ENCODE results near the gene DLEC1. TPM values are rescaled to one million over a fixed set of nuclear protein-coding genes. Genes with fewer than 3 reads are reported as not detected.
"Not testable (repeated sequence)": the region's sequence is repeated elsewhere in the genome, so short reads cannot be mapped to it uniquely, and the experiment has no call there.

Gene DLEC1
- total and polyA plus RNA-seq, 5 experiments from 2014 or later: 0.31 to 5.2 (median 0.37) TPM

DNA sequence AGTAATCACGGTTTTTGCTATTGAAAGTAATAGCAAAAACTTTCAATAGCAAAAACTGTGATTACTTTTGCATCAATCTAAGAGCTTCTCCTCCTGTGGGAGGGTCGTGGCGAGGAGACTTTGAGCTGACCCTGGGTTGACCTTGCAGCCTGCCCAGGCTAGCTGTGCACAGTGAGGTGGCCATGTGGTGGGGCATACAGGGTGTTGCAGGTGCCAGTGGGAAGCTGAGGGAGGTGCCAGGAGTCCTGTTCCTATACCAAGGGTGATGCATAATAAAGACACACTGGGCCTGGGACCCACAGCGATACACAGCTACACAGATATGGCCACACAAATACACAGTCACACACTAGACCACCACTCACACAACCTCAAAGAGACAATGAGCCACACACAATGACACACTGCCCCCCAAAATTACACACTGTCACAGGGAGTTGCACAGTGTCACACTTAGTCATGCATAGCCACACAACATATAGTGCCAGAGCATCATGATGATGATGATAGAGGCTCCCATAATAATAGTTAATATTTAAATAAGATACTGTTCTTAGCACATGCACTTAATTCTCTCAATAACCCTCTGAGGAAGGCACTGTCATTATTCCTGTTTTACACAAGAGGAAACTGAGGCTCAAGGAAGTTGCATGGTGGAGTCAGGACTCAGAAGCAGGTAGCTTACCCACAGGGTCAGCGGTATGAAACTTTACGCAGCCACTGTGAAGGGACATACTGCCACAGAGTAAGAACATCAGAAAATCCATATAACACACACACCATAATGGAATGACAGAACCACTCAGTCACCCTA, 15.9 kb upstream of the DLEC1 start:
- Mint-ChIP-seq H3K27ac (peak overlapping the region; percentile 22 to 98 (median 94)), H3K36me3 (peaks cover 0 to 11% (median 9%) of the 10 kb centered on the region in 3 donors), H3K27me3 (no peaks in the 10 kb centered on the region), H3K9me3 (no peaks in the 10 kb centered on the region), H3K4me1 (peaks cover 28 to 46% (median 42%) of the 10 kb centered on the region in 4 donors), H3K4me3 (peak overlapping the region; percentile 82 to 96 (median 93))
- no peak for ATAC-seq
- DNase-seq: peak in 1 of 10 donors; percentile 44
- POLR2A ChIA-PET: interaction anchor here (1.4 to 2.3 kb wide), 3 partner anchors 14 to 21 kb away, joined by 3 to 9 read pairs (median 5); no protein-coding TSS in a partner anchor

DNA sequence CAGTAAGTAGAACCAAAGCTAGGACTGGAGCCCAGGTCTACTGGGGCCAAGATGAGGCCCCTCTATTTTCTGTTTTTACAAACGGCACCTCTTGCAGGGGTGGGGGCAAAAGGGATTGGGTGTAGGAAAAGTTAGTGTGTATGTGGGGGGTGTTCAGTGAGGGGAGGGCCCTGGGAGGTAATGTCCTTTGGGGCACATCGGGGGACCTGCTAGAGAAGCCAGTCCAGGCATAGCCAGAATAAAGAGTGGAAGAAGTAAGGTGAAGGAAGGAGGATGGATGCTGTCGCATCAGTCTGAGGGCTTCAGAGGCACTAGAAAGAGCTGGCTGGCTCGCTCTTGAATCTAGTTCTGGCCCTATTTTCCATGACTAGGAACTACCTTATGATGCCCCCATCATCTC, 12.2 kb upstream of the DLEC1 start:
- Mint-ChIP-seq H3K27ac (peak overlapping the region in 4 of 10 donors; percentile 19 to 52 (median 32)), H3K36me3 (no peaks in the 10 kb centered on the region), H3K27me3 (peaks cover 0 to 10% (median 7%) of the 10 kb centered on the region in 5 donors), H3K4me1 (peaks cover 26 to 59% (median 53%) of the 10 kb centered on the region in 4 donors), H3K4me3 (peak overlapping the region in 3 of 10 donors; percentile 18 to 56 (median 30)), H3K9me3 (no peaks in the 10 kb centered on the region)
- DNase-seq: peak in 1 of 10 donors; percentile 38
- ATAC-seq: no peak
- POLR2A ChIA-PET: interaction anchor here (0.5 to 0.7 kb wide), 2 partner anchors 9 to 139 kb away, joined by 3 read pairs; no protein-coding TSS in a partner anchor

DNA sequence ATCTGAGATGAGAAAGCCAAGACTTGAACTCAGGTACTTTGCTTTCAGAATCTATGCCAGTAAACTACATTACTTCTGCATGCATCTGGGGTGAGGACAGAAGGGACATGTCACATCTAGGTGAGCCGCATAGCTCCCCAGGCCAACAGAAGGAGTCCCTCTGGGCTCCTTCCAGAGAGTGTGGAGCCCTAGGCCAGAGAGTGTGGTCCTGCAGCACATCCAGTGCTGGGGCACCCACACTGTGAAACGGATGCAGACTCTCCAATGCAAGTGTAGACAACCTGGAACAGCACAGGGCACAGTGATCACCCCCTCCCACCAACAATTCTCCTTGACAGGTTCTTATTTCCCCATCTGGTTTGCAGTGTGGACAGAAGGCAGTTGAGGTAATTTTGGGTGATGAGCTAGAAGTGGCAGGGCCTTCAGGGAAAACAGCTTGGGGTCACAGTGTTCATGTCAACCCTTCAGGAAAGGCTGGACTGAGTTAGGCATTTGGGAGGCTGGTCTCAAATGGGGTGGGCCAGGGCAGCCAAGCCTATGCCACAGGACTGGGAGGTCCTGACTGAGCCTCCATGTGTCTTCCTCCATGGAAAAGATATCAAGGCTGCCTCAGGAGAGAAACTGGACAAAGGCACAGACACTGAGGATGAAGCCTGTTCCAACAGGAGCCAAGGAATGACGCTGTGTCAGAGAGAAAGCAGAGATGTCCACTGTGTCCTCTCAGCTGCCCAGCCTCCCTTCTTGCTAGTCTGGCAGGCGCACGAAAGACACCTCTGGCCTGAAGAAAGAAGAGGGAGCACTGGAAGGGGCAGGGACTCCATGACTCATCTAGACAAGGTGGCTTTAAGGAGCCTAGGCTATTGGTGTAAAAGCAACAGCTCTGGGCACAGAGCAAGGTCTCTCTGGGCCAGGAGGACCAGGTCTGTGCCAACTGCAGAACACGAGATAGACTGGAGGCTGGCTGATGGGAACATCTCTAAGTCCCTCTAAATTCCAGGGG, 11.2 kb upstream of the DLEC1 start:
- DNase-seq (peak in 1 of 10 donors; percentile 53), ATAC-seq (no peak)
- Mint-ChIP-seq H3K27me3 (peaks cover 0 to 13% (median 9%) of the 10 kb centered on the region in 5 donors), H3K27ac (peak overlapping the region in 6 of 10 donors; percentile 20 to 85 (median 48)), H3K36me3 (no peaks in the 10 kb centered on the region), H3K9me3 (no peaks in the 10 kb centered on the region), H3K4me3 (peak overlapping the region; percentile 59 to 85 (median 74)), H3K4me1 (peaks cover 25 to 52% (median 47%) of the 10 kb centered on the region in 4 donors)
- POLR2A ChIA-PET: interaction anchor here (2.5 kb wide), 1 partner anchor 12 kb away, joined by 12 read pairs; the partner anchor contains the start of gene DLEC1

DNA sequence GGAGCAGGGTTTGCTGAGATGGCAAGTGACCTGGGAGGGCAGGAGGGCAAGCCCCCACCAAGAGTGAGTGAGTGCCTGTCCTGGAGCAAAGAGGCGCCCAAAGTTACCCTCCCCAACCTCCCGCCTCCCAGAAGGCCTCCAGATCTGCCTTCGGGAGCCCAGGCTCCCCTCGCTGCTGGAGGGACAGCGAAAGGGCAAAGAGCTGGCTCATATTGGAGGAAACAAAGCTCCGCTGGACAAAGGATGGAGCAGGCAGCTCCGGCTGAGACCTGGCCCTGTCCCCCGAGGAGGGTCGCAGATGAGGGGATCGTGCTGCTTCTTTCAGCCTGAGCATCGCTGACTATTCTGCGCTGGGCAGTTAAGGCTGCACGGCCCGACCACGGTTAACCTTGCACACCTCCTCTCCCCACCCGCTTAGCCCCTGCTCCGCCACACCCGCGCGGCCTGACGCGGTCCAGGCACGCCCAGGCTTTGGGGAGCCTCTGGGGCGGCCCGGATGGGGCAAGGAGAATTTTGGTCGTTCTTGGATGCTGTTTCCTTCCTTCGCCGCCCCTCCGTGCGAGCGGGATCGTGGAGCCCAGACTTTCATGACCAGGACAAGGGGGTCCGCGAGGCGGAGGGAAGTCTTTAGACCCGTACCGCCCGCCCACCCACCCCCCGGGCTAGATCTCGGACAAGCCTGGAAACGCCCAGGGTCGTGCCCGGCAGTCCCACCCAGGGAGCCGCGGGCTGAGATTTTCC, 10.2 kb upstream of the DLEC1 start:
- H3K9me3 Mint-ChIP-seq: peaks cover 0 to 2% (median 0%) of the 10 kb centered on the region in 9 donors
- H3K36me3 Mint-ChIP-seq: no peaks in the 10 kb centered on the region
- POLR2A ChIA-PET: interaction anchor here (2.5 kb wide), 1 partner anchor 11 kb away, joined by 12 read pairs; the partner anchor contains the start of gene DLEC1
- ATAC-seq (no peak), DNase-seq (peak in 1 of 10 donors; percentile 62)
- H3K4me1 Mint-ChIP-seq: peaks cover 18 to 41% (median 37%) of the 10 kb centered on the region in 4 donors
- peak overlapping the region in 6 of 10 donors; percentile 23 to 85 (median 48) for H3K27ac Mint-ChIP-seq
- H3K4me3 Mint-ChIP-seq: peak overlapping the region; percentile 59 to 85 (median 74)
- peaks cover 7 to 24% (median 10%) of the 10 kb centered on the region in 5 donors for H3K27me3 Mint-ChIP-seq

DNA sequence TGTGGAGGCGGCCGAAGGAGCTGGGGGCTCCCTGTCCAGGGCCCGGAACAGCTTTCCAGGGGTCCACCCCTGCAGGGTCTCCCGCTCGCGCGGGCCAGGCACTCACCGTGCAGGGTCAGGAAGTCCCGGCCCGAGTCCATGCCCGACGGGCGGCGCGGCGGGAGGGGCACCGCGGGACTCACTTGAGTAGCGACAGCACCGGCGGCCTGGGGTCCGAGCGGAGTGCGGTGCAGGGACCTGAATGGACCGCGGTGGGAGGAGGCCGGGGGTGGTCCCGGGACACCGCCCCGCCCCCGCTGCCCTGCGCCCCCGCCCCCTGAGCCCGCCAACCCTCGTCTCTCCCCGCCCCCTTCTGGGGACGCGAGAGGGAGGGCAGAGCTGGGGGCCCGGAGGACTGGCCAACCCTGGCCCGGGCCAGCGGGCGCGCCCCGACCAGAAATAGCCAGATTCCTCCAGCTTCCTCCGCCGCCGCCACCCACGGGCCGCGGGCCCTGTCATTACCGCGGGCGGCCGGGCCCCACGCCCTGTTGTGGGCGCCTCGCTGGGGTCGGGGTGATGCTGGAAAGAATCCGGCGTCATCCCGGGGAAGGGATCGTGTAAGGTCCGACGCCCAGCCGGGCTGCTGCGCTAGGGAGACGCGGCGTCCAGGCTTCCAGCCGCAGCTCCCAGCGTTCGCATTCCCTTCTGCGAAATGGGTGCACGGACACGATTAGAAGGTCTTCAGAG, 9.4 kb upstream of the DLEC1 start, which contains the start of gene PLCD1:
Gene PLCD1, minus strand, starts transcription at position 243 of the 726 bp plus-strand sequence. Its CDS starts 103 bp downstream, at position 140.
- peak in 1 of 2 donors; percentile 3 for ATAC-seq
- POLR2A ChIA-PET: interaction anchor here (2.5 kb wide), 1 partner anchor 10 kb away, joined by 12 read pairs; the partner anchor contains the start of gene DLEC1
- peak in 6 of 10 donors; percentile 28 to 70 (median 41) for DNase-seq
- Mint-ChIP-seq H3K9me3 (peaks cover 0 to 2% (median 0%) of the 10 kb centered on the region in 9 donors), H3K27me3 (peaks cover 7 to 25% (median 13%) of the 10 kb centered on the region in 5 donors), H3K27ac (peak within 1 kb of the TSS in 6 of 10 donors; percentile 23 to 85 (median 48)), H3K4me1 (peaks cover 19 to 37% (median 32%) of the 10 kb centered on the region in 4 donors), H3K36me3 (peaks cover 0 to 2% (median 0%) of the 10 kb centered on the region in 3 donors), H3K4me3 (peak within 1 kb of the TSS; percentile 61 to 85 (median 74))

DNA sequence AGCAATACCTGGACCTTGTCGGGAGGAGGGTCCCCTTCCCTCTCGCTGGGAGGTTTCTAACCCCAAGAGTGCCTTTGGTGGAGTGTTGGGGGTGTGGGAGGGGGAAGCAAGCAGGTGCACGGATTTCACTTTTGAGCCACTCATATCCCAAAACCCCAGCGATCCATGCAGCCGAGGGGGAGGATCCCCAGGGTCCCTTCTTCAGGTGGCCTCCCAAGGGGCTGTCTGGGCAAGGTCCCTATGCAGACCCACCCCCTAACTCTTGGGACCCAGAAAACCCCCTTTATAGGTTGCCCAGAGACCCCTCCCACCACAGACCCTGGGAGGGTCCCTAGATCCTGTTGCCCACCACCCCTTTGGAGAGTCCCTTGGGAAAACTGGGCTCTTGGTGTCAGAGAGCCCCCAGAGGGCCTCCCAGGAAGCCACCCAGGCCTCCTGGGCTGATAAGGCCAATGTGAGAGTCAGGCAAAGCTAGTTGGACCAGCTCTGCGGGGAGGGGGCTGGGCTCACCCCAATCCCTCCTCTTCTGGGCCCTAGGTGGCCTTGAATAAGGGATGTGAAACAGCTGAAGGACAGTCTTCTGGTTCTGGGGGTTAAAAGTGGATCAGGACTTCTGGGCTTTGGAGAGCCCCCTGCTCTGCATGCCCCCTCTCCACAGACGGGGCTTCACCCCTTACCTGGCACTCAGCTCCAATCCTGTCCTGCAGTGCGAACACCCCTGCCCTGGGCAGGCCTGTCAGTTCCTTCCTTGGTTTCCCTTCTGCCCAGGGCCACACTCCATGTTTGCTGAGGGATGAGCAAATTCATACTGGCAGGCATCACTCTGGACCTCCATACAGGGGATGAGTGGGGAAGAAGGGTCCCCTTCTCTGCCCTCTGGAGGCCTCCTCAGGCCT, 8.6 kb upstream of the DLEC1 start:
- peaks cover 0 to 2% (median 0%) of the 10 kb centered on the region in 9 donors for H3K9me3 Mint-ChIP-seq
- H3K27ac Mint-ChIP-seq: peak overlapping the region in 5 of 10 donors; percentile 34 to 80 (median 57)
- H3K27me3 Mint-ChIP-seq: peaks cover 7 to 25% (median 15%) of the 10 kb centered on the region in 5 donors
- peaks cover 0 to 2% (median 0%) of the 10 kb centered on the region in 3 donors for H3K36me3 Mint-ChIP-seq
- POLR2A ChIA-PET: interaction anchor here (2.5 kb wide), 1 partner anchor 9 kb away, joined by 12 read pairs; the partner anchor contains the start of gene DLEC1
- peaks cover 20 to 31% (median 26%) of the 10 kb centered on the region in 4 donors for H3K4me1 Mint-ChIP-seq
- ATAC-seq (no peak), DNase-seq (no peak)
- peak overlapping the region; percentile 50 to 78 (median 64) for H3K4me3 Mint-ChIP-seq

DNA sequence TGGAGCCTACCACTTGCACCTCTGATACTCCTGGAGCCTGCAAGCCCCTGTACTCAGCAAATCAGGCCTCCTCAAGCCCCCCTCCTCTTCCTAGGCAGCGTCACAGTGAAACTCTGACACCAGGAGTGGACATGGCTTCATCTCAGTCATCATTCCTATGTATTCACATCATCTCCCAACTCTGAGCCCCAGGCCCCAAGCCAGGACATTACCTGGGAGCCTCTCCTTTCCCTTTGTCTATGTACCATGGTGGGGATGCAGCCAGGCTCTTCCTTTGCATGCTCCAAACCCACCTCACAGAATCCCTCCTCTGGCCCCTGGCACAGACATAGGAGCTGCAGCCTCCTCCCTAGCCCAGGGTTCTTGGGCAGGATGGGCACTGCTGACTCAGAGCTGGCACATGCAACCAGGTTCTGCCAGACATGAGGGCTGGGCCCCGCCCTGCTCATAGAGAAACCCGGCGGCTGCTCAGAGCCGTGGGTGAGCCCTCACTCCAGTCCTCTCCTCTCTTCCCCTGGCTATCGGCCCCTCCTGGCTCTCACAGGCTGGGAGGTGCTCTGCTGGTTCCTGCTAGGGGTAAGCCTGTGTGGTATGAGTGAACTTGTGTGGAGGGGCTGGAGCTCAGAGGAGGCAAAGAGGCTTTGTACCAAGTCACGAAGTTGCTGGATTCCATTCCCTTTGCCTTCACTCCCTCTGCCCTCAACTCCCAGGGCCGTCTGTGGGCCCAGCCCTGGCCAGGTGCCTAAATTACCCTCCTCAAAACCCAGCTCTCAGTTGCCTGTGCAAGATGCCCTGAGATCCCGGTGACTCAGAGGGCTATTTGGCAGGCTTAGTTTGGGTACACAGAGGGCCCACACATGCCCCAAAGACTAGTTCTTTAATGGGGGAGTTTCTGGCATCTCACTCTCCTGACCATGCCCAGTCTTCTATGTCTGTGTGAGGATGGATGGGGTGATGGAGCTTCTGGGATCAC, 7.7 kb upstream of the DLEC1 start:
- no peak for DNase-seq
- H3K27ac Mint-ChIP-seq: peak overlapping the region in 7 of 10 donors; percentile 33 to 84 (median 75)
- POLR2A ChIA-PET: no interaction called here

DNA sequence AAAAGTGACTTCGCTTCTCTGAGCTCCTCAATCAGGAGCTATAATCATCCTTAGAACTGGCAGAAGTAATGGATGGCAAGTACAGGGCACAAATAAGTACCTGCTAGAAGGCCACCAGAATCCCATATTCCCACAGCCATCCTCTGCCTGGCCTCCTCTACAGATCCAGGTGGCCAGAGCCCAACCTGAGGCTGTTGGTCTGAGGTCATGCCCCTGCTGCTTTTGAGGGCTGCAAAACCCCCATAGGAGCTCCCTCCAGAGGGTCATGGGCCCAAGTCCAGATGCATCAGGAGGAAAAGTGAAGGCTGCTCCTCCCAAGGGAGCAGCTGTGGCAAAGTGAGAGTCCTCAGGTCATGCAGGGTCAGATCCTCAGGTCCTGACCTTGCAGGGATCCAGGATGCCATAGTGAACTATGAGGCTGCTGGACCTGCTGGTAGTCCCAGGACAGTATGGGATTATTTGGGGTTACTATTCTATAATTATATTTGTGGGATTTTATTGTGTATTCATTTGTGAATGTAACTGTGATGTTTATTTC, 6.6 kb upstream of the DLEC1 start:
- no peak for DNase-seq
- peaks cover 7 to 25% (median 15%) of the 10 kb centered on the region in 5 donors for H3K27me3 Mint-ChIP-seq
- H3K4me1 Mint-ChIP-seq: peaks cover 14 to 24% (median 18%) of the 10 kb centered on the region in 4 donors
- peaks cover 0 to 2% (median 0%) of the 10 kb centered on the region in 9 donors for H3K9me3 Mint-ChIP-seq
- POLR2A ChIA-PET: no interaction called here
- H3K27ac Mint-ChIP-seq: peak overlapping the region in 1 of 10 donors; percentile 48
- H3K36me3 Mint-ChIP-seq: peaks cover 0 to 2% (median 0%) of the 10 kb centered on the region in 3 donors
- no peak overlapping the region for H3K4me3 Mint-ChIP-seq
- no peak for ATAC-seq

More for the DNA sequence above, 7.7 kb upstream of the DLEC1 start:
- Mint-ChIP-seq H3K9me3 (peaks cover 0 to 2% (median 0%) of the 10 kb centered on the region in 9 donors), H3K36me3 (peaks cover 0 to 2% (median 0%) of the 10 kb centered on the region in 3 donors), H3K4me3 (peak overlapping the region; percentile 9 to 78 (median 64)), H3K4me1 (peaks cover 16 to 25% (median 20%) of the 10 kb centered on the region in 4 donors), H3K27me3 (peaks cover 7 to 25% (median 15%) of the 10 kb centered on the region in 5 donors)
- peak; percentile 40 to 57 for ATAC-seq

DNA sequence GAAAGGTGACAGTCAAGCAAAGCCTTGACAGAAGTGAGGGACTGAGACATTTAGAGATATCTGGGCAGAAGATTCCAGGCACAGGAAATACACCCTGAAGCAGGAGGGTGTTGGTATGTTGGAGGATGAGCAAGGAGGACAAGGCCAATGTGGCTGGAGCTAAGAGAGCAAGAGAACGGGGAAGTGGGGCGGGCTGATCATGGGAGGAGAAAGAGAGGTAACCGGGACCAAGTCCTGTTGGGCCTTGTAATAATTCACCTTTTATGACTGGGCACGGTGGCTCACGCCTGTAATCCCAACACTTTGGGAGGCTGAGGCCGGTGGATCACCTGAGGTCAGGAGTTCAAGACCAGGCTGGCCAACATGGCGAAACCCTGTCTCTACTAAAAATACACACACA, 5.4 kb upstream of the DLEC1 start:
- H3K4me3 Mint-ChIP-seq, H3K9me3 Mint-ChIP-seq, ATAC-seq, H3K36me3 Mint-ChIP-seq, POLR2A ChIA-PET: not testable (repeated sequence)
- H3K27ac Mint-ChIP-seq: peak overlapping the region in 1 of 10 donors; percentile 57
- peaks cover 7 to 25% (median 14%) of the 10 kb centered on the region in 5 donors for H3K27me3 Mint-ChIP-seq
- DNase-seq: peak in 1 of 10 donors; percentile 13
- H3K4me1 Mint-ChIP-seq: peaks cover 18 to 26% (median 23%) of the 10 kb centered on the region in 4 donors
